Measurements from ENCODE around the gene KLC1.

The KLC1 gene

DNA sequence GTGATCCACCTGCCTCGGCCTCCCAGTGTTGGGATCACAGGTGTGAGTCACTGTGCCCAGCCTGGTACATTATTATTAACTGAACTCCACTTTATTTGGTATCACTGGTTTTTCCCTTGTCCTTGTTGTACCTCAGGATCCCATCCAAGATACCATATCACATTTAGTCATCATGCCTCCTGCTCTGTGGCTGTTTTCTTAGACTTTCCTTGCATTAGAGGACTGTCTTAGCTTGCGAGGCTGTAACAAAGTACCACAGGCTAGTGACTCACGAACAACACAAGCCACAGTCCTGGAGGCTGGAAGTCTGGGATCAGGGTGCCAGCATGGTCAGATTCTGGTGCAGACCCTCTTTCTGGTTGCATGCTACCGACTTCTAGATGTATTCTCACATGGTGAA, 12.2 kb downstream of the KLC1 start:
- TF ChIP-seq SIN3A (IDR thresholded peaks at IDR 0.05; ENCODE audit: borderline replicate concordance, insufficient read depth, low read length) = no peak
- no peak for TF ChIP-seq FOXP2 (optimal IDR thresholded peaks at IDR 0.05; ENCODE audit: borderline replicate concordance, extremely low read depth, extremely low read length, insufficient read depth)
- TF ChIP-seq, protein P1, sequence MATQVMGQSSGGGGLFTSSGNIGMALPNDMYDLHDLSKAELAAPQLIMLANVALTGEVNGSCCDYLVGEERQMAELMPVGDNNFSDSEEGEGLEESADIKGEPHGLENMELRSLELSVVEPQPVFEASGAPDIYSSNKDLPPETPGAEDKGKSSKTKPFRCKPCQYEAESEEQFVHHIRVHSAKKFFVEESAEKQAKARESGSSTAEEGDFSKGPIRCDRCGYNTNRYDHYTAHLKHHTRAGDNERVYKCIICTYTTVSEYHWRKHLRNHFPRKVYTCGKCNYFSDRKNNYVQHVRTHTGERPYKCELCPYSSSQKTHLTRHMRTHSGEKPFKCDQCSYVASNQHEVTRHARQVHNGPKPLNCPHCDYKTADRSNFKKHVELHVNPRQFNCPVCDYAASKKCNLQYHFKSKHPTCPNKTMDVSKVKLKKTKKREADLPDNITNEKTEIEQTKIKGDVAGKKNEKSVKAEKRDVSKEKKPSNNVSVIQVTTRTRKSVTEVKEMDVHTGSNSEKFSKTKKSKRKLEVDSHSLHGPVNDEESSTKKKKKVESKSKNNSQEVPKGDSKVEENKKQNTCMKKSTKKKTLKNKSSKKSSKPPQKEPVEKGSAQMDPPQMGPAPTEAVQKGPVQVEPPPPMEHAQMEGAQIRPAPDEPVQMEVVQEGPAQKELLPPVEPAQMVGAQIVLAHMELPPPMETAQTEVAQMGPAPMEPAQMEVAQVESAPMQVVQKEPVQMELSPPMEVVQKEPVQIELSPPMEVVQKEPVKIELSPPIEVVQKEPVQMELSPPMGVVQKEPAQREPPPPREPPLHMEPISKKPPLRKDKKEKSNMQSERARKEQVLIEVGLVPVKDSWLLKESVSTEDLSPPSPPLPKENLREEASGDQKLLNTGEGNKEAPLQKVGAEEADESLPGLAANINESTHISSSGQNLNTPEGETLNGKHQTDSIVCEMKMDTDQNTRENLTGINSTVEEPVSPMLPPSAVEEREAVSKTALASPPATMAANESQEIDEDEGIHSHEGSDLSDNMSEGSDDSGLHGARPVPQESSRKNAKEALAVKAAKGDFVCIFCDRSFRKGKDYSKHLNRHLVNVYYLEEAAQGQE (IDR thresholded peaks at IDR 0.05; ENCODE audit: insufficient read depth in 1 of 2, low read depth in 2 of 2, low read length in 2 of 2) = no peak
- no peak for TF ChIP-seq POLR2AphosphoS5 (IDR thresholded peaks at IDR 0.05; ENCODE audit: low read depth, low read length)
- TF ChIP-seq TAF1 (IDR thresholded peaks at IDR 0.05; ENCODE audit: borderline replicate concordance, insufficient read depth, low read length) = no peak

DNA sequence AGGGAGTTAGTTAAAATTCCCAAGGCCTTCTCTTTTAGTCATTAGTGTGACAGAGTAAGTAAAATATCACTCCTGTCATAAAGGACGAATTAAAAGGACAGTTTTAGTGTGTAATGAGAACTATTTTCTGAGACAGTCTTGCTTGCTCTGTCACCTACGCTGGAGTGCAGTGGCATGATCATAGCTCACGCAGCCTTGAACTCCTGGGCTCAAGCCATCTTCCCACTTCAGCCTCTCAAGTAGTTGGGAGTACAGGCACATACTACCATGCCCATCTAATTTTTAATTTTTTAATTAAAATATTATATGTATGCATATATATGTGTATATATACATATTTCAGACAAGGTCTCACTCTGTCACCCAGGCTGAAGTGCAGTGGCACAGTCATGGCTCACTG, 17.2 kb downstream of the KLC1 start:
- TF ChIP-seq, protein P1 (IDR thresholded peaks at IDR 0.05; ENCODE audit: insufficient read depth in 1 of 2, low read depth in 2 of 2, low read length in 2 of 2) = no peak
- no peak for TF ChIP-seq FOXP2 (optimal IDR thresholded peaks at IDR 0.05; ENCODE audit: borderline replicate concordance, extremely low read depth, extremely low read length, insufficient read depth)
- TF ChIP-seq SIN3A (IDR thresholded peaks at IDR 0.05; ENCODE audit: borderline replicate concordance, insufficient read depth, low read length) = no peak
- no peak for TF ChIP-seq TAF1 (IDR thresholded peaks at IDR 0.05; ENCODE audit: borderline replicate concordance, insufficient read depth, low read length)
- TF ChIP-seq POLR2AphosphoS5 (IDR thresholded peaks at IDR 0.05; ENCODE audit: low read depth, low read length) = no peak

DNA sequence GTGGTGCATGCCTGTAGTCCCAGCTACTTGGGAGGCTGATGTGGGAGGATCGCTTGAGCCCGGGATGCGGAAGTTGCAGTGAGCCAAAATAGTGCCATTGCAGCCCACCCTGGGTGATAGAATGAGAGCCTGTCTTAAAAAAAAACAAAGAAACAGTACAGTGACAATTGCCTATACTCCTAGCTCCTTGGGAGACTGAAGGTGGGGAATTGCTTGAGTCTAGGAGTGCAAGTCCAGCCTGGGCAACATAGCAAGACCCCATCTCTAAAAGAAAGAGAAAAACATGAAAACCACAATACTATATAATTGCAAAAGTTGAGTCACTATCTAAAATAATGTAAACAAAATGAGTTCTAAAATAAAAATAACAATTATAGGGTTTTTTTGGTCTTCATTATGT, 20.0 kb downstream of the KLC1 start:
- TF ChIP-seq SIN3A (IDR thresholded peaks at IDR 0.05; ENCODE audit: borderline replicate concordance, insufficient read depth, low read length) (no peak), TAF1 (IDR thresholded peaks at IDR 0.05; ENCODE audit: borderline replicate concordance, insufficient read depth, low read length) (no peak), POLR2AphosphoS5 (IDR thresholded peaks at IDR 0.05; ENCODE audit: low read depth, low read length) (no peak), FOXP2 (optimal IDR thresholded peaks at IDR 0.05; ENCODE audit: borderline replicate concordance, extremely low read depth, extremely low read length, insufficient read depth) (no peak)
- TF ChIP-seq, protein P1 (IDR thresholded peaks at IDR 0.05; ENCODE audit: insufficient read depth in 1 of 2, low read depth in 2 of 2, low read length in 2 of 2) = no peak

DNA sequence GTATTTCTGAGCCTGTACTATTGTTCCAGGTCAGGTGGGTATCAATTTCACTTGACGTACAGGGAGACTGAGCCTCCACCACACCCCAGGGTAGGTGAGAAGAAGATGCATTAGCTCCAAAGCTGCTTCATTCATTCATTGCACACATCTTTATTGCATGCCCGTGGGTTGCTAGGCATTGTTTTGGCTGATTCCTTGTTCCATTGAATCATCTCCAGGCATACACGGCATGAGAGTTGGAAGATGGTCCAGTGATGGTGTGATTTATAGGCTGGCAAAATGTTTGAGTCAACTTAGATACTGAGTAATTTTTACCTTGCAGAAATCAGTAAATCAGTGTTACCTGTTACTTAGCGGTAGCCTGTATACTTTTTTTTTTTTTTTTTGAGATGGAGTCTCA, 21.2 kb downstream of the KLC1 start:
- TF ChIP-seq POLR2AphosphoS5 (IDR thresholded peaks at IDR 0.05; ENCODE audit: low read depth, low read length) (no peak), FOXP2 (optimal IDR thresholded peaks at IDR 0.05; ENCODE audit: borderline replicate concordance, extremely low read depth, extremely low read length, insufficient read depth) (no peak), SIN3A (IDR thresholded peaks at IDR 0.05; ENCODE audit: borderline replicate concordance, insufficient read depth, low read length) (no peak), TAF1 (IDR thresholded peaks at IDR 0.05; ENCODE audit: borderline replicate concordance, insufficient read depth, low read length) (no peak)
- TF ChIP-seq, protein P1 (IDR thresholded peaks at IDR 0.05; ENCODE audit: insufficient read depth in 1 of 2, low read depth in 2 of 2, low read length in 2 of 2) = no peak

GRCh38 chr14:103651585-103651984, 22.6 kb downstream of the KLC1 start:
- TF ChIP-seq POLR2AphosphoS5 (IDR thresholded peaks at IDR 0.05; ENCODE audit: low read depth, low read length) = no peak
- TF ChIP-seq FOXP2 (optimal IDR thresholded peaks at IDR 0.05; ENCODE audit: borderline replicate concordance, extremely low read depth, extremely low read length, insufficient read depth) = no peak
- no peak for TF ChIP-seq SIN3A (IDR thresholded peaks at IDR 0.05; ENCODE audit: borderline replicate concordance, insufficient read depth, low read length)
- TF ChIP-seq, protein P1 (IDR thresholded peaks at IDR 0.05; ENCODE audit: insufficient read depth in 1 of 2, low read depth in 2 of 2, low read length in 2 of 2) = no peak
- TF ChIP-seq TAF1 (IDR thresholded peaks at IDR 0.05; ENCODE audit: borderline replicate concordance, insufficient read depth, low read length) = no peak
